ENCODE measurements around the gene HIPK2.
A peak's percentile ranks its signal among the peaks of the same experiment; 100 is the strongest.

The HIPK2 gene

DNA sequence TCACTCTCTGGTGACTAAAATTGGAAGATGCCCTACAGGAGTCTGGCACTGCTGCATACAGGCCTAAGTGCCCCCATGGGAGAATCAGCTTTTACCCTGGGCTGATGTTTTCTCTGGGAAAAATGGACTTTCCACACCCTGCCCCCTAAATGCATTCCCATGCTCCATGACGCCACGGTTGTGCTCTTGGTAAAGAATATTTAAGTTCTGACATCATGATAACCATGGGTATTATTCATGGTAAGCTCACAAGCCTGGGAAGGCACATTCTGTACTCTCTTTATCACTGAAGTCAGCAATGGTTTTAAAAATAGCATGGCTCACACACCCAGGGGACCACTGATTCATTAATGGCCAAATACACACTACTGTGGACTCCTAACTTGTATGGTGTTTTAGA lies 43.4 kb downstream of the HIPK2 start:
- TF ChIP-seq ISL1 (CRISPR knock-in tag; IDR thresholded peaks at IDR 0.05) (peak; percentile 50; the same call in 1 of the 2 replicates), CSDC2 (CRISPR knock-in tag; IDR thresholded peaks at IDR 0.05) (no peak)
- TF ChIP-seq, protein P1, sequence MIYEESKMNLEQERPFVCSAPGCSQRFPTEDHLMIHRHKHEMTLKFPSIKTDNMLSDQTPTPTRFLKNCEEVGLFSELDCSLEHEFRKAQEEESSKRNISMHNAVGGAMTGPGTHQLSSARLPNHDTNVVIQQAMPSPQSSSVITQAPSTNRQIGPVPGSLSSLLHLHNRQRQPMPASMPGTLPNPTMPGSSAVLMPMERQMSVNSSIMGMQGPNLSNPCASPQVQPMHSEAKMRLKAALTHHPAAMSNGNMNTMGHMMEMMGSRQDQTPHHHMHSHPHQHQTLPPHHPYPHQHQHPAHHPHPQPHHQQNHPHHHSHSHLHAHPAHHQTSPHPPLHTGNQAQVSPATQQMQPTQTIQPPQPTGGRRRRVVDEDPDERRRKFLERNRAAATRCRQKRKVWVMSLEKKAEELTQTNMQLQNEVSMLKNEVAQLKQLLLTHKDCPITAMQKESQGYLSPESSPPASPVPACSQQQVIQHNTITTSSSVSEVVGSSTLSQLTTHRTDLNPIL (CRISPR knock-in tag; IDR thresholded peaks at IDR 0.05; ENCODE audit: low read depth), result peak; percentile 67
- peak; percentile 21; the same call in 2 of the 3 replicates for ATAC-seq

DNA sequence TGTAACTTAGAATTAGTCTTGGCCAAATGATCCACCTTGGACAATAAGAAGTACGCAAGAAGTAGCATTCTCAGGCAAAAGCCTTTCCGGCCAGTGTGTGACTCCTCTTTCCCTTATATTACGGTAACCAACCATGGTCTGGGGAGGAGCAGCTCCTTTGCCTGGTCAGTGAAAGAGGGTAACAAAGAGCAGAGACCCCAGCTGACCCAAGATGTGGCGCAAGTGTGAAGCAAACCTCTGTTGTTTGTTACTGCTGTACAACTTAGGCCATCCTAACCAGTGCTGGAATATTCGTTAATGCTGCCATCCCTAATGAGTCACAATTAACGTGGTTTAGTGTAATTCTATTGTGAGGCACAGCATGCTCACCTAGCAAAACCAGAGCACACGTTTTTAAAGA lies 44.0 kb downstream of the HIPK2 start:
- ATAC-seq, result no peak
- TF ChIP-seq SNAI2 (CRISPR knock-in tag; IDR thresholded peaks at IDR 0.05) (no peak), ZFP3 (CRISPR knock-in tag; IDR thresholded peaks at IDR 0.05) (no peak), CSDC2 (CRISPR knock-in tag; IDR thresholded peaks at IDR 0.05) (no peak)
- TF ChIP-seq, protein P1 (CRISPR knock-in tag; IDR thresholded peaks at IDR 0.05; ENCODE audit: low read depth), result no peak
- TF ChIP-seq, protein P2, sequence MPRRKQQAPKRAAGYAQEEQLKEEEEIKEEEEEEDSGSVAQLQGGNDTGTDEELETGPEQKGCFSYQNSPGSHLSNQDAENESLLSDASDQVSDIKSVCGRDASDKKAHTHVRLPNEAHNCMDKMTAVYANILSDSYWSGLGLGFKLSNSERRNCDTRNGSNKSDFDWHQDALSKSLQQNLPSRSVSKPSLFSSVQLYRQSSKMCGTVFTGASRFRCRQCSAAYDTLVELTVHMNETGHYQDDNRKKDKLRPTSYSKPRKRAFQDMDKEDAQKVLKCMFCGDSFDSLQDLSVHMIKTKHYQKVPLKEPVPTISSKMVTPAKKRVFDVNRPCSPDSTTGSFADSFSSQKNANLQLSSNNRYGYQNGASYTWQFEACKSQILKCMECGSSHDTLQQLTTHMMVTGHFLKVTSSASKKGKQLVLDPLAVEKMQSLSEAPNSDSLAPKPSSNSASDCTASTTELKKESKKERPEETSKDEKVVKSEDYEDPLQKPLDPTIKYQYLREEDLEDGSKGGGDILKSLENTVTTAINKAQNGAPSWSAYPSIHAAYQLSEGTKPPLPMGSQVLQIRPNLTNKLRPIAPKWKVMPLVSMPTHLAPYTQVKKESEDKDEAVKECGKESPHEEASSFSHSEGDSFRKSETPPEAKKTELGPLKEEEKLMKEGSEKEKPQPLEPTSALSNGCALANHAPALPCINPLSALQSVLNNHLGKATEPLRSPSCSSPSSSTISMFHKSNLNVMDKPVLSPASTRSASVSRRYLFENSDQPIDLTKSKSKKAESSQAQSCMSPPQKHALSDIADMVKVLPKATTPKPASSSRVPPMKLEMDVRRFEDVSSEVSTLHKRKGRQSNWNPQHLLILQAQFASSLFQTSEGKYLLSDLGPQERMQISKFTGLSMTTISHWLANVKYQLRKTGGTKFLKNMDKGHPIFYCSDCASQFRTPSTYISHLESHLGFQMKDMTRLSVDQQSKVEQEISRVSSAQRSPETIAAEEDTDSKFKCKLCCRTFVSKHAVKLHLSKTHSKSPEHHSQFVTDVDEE (CRISPR knock-in tag; IDR thresholded peaks at IDR 0.05), result no peak

DNA sequence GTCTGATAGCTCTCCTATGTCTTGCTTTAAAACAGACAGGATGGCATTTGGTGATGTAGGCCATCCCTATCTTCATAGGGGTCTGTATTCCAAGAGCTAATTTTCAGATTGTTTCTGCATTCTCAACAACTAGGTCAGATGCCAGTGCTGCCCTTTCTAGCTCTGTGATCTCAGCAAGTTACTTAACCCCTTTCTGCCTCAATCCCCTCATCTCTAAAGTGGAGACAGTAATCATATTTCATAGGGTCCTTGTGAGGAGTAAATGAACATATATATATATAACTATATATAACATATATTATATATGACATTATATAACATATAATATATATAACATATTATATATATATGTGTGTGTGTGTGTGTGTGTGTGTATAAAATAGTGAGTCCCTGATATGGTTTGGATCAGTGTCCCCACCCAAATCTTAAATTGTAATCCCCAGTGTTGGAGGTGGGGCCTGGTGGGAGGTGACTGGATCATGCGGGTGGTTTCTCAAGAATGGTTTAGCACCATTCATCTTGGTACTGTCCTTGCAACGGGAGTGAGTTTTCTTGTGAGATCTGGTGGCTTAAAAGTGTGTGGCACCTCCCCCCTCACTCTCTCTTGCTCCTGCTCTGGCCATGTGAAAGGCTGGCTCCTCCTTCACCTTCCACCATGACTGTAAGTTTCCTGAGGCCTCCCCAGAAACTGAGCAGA lies 45.2 kb downstream of the HIPK2 start:
- no peak for TF ChIP-seq PPARA (CRISPR knock-in tag; IDR thresholded peaks at IDR 0.05; ENCODE audit: borderline replicate concordance)
- TF ChIP-seq CSDC2 (CRISPR knock-in tag; IDR thresholded peaks at IDR 0.05), result no peak
- TF ChIP-seq SNAI2 (CRISPR knock-in tag; IDR thresholded peaks at IDR 0.05), result no peak
- TF ChIP-seq, protein P1 (CRISPR knock-in tag; IDR thresholded peaks at IDR 0.05; ENCODE audit: low read depth), result no peak
- TF ChIP-seq RARB (CRISPR knock-in tag; IDR thresholded peaks at IDR 0.05), result no peak
- ATAC-seq, result no peak

DNA sequence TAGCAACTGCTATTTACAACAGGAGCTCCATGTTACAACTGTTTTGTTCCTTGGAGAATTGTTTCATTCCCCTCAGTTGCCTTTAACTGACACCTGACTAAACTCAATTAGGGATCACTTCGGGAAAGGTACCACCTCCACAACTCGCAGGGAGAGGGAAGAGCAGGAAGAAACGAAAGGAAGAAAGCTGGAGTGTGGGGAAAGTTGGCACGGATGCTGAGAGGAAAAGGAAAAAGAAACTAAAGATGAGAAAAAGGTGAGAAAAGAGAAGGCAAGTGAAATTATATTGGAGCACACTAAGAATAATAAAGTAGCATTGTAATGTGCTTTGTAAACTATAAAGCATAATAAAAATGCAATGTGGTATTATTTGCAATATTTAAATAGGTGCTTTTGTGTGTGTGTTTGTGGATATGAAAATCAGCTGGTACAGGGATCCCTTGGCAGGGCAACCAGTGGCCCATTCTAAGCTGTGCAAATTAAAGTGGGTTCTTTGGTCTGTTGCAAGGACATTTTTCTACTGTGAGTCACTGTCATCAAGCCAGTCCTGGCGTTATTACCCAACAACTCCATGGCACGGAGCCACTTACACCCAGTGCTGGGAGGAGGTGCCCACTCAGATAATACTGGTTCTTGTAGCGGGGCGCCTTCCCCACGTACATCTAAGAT lies 45.9 kb downstream of the HIPK2 start:
- peak; percentile 81 for ATAC-seq
- TF ChIP-seq ZC3H10 (CRISPR knock-in tag; IDR thresholded peaks at IDR 0.05) (no peak), ZNF70 (CRISPR knock-in tag; IDR thresholded peaks at IDR 0.05) (no peak), BACH2 (CRISPR knock-in tag; IDR thresholded peaks at IDR 0.05; ENCODE audit: borderline replicate concordance) (no peak), ARNTL (CRISPR knock-in tag; IDR thresholded peaks at IDR 0.05; ENCODE audit: borderline replicate concordance, low read depth) (no peak), OSR1 (CRISPR knock-in tag; IDR thresholded peaks at IDR 0.05) (no peak), TOX (CRISPR knock-in tag; IDR thresholded peaks at IDR 0.05; ENCODE audit: borderline replicate concordance) (no peak), CSDC2 (CRISPR knock-in tag; IDR thresholded peaks at IDR 0.05) (0 out of 2 replicates have a peak, but pooled peaks have one; percentile 36)
- TF ChIP-seq, protein P3, sequence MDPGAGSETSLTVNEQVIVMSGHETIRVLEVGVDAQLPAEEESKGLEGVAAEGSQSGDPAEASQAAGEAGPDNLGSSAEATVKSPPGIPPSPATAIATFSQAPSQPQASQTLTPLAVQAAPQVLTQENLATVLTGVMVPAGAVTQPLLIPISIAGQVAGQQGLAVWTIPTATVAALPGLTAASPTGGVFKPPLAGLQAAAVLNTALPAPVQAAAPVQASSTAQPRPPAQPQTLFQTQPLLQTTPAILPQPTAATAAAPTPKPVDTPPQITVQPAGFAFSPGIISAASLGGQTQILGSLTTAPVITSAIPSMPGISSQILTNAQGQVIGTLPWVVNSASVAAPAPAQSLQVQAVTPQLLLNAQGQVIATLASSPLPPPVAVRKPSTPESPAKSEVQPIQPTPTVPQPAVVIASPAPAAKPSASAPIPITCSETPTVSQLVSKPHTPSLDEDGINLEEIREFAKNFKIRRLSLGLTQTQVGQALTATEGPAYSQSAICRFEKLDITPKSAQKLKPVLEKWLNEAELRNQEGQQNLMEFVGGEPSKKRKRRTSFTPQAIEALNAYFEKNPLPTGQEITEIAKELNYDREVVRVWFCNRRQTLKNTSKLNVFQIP (CRISPR knock-in tag; IDR thresholded peaks at IDR 0.05; ENCODE audit: borderline replicate concordance, low read depth), result no peak
- TF ChIP-seq, protein P1 (CRISPR knock-in tag; IDR thresholded peaks at IDR 0.05; ENCODE audit: low read depth), result peak; percentile 64; the same call in 1 of the 2 replicates
- TF ChIP-seq, protein P2 (CRISPR knock-in tag; IDR thresholded peaks at IDR 0.05), result 0 out of 2 replicates have a peak, but pooled peaks have one; percentile 13
- TF ChIP-seq, protein P4, sequence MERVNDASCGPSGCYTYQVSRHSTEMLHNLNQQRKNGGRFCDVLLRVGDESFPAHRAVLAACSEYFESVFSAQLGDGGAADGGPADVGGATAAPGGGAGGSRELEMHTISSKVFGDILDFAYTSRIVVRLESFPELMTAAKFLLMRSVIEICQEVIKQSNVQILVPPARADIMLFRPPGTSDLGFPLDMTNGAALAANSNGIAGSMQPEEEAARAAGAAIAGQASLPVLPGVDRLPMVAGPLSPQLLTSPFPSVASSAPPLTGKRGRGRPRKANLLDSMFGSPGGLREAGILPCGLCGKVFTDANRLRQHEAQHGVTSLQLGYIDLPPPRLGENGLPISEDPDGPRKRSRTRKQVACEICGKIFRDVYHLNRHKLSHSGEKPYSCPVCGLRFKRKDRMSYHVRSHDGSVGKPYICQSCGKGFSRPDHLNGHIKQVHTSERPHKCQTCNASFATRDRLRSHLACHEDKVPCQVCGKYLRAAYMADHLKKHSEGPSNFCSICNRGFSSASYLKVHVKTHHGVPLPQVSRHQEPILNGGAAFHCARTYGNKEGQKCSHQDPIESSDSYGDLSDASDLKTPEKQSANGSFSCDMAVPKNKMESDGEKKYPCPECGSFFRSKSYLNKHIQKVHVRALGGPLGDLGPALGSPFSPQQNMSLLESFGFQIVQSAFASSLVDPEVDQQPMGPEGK (CRISPR knock-in tag; IDR thresholded peaks at IDR 0.05; ENCODE audit: borderline replicate concordance), result no peak
